ENCODE results near the gene AGAP1.

- no peak for TF ChIP-seq CTCF (IDR thresholded peaks at IDR 0.05)
- TF ChIP-seq EP300 (IDR thresholded peaks at IDR 0.05): no peak
- no peak for TF ChIP-seq POLR2A (IDR thresholded peaks at IDR 0.05)
These were observed 522.7 kb downstream of the AGAP1 start for GRCh38 chr2:236016496-236016895.
